Suprapubic skin (tissue), 4 donors: Measurements from ENCODE around the gene PRKCQ. TPM values are rescaled to one million over a fixed set of nuclear protein-coding genes. Genes with fewer than 3 reads are reported as not detected.

Experiments
- DNase-seq, 2 donors: peaks; one replicate each; pipeline ENCODE4 v3.0.0-alpha.2; 2019; ENCODE audit warnings: low spot score in 2 of 2
- H3K27ac ChIP-seq: fragments of 200-600 bp; sonication (generic); one replicate; pipeline ENCODE4 v1.5.1; 2019
- H3K27me3 ChIP-seq: fragments of 200-600 bp; sonication (generic); one replicate; pipeline ENCODE4 v1.5.1; 2019
- H3K36me3 ChIP-seq: fragments of 200-600 bp; sonication (generic); one replicate; pipeline ENCODE4 v1.5.1; 2019
- H3K4me1 ChIP-seq: fragments of 200-600 bp; sonication (generic); one replicate; pipeline ENCODE4 v1.5.1; 2019
- H3K4me3 ChIP-seq: fragments of 200-600 bp; sonication (generic); one replicate; pipeline ENCODE4 v1.5.1; 2019; ENCODE audit warnings: mild to moderate bottlenecking
- H3K9me3 ChIP-seq: fragments of 200-600 bp; sonication (generic); one replicate; pipeline ENCODE4 v1.5.1; 2019
- CTCF ChIP-seq, 2 donors: fragments of 200-600 bp in 1 of 2; fragments of 450-650 bp in 1 of 2; sonication (generic) in 1 of 2; IDR thresholded peaks; one replicate each; pipeline ENCODE4 v1.5.1; 2016 to 2019; ENCODE audit warnings: antibody characterized with exemption in 2 of 2, mild to moderate bottlenecking in 1 of 2, moderate library complexity in 1 of 2
- EP300 ChIP-seq: sonication (generic); formaldehyde crosslinking; IDR thresholded peaks from one replicate; pipeline ENCODE4 v1.6.1; 2017; ENCODE audit warnings: antibody characterized with exemption
- POLR2A ChIP-seq, 2 donors: fragments of 450-650 bp; IDR thresholded peaks; one replicate each; pipeline ENCODE4 v1.6.1; 2017; ENCODE audit warnings: antibody characterized with exemption in 2 of 2, mild to moderate bottlenecking in 2 of 2, moderate library complexity in 2 of 2
- POLR2AphosphoS5 ChIP-seq, 3 donors: sonication (generic); formaldehyde crosslinking; IDR thresholded peaks; one replicate each; pipeline ENCODE4 v1.6.1; 2017; ENCODE audit warnings: antibody characterized with exemption in 3 of 3
- WGBS: methylation state at CpG from one replicate; pipeline ENCODE4 v1.1.5; 2018; 5-methylcytosine and 5-hydroxymethylcytosine counted together
- total RNA-seq, 4 donors: library from RNA; depleted of rRNA; stranded (reverse); fragments of >200 nt; gene quantifications; one replicate each; pipeline ENCODE4 v1.1.0, GENCODE V29; 2016

PRKCQ gene
- total RNA-seq, 4 donors from 2014 or later = 0.51 to 1.0 TPM; not detected in 2

GRCh38 chr10:6561552-6561951 lies 18.5 kb downstream of the PRKCQ start:
- DNase-seq = no peak
- no peaks in the 10 kb centered on the region for H3K4me1 ChIP-seq
- H3K36me3 ChIP-seq = no peaks in the 10 kb centered on the region
- no peak overlapping the region for H3K4me3 ChIP-seq
- no peak overlapping the region for H3K27ac ChIP-seq
- peaks cover 10% of the 10 kb centered on the region for H3K27me3 ChIP-seq
- WGBS = 39% methylated on average over 4 of the region's 4 CpGs
- H3K9me3 ChIP-seq = no peaks in the 10 kb centered on the region
- no peak for TF ChIP-seq EP300
- no peak for TF ChIP-seq CTCF (IDR thresholded peaks at IDR 0.05)
- no peak for TF ChIP-seq POLR2AphosphoS5 (IDR thresholded peaks at IDR 0.05)

- H3K4me1 ChIP-seq = no peaks in the 10 kb centered on the region
- 95% methylated on average over 12 of the region's 12 CpGs for WGBS
- no peak for TF ChIP-seq CTCF (IDR thresholded peaks at IDR 0.05)
- no peak for TF ChIP-seq EP300
- no peak for TF ChIP-seq POLR2A (IDR thresholded peaks at IDR 0.05)
- no peak overlapping the region for H3K27ac ChIP-seq
- H3K4me3 ChIP-seq = no peak overlapping the region
- peaks cover 9% of the 10 kb centered on the region for H3K27me3 ChIP-seq
- no peak for DNase-seq
- H3K36me3 ChIP-seq = no peaks in the 10 kb centered on the region
- no peaks in the 10 kb centered on the region for H3K9me3 ChIP-seq
Observed at GRCh38 chr10:6558759-6559461, 21.2 kb downstream of the PRKCQ start.

- no peak for DNase-seq
- 85% methylated on average over 2 of the region's 2 CpGs for WGBS
- H3K36me3 ChIP-seq = no peaks in the 10 kb centered on the region
- H3K9me3 ChIP-seq = no peaks in the 10 kb centered on the region
- H3K27me3 ChIP-seq = peaks cover 6% of the 10 kb centered on the region
- no peaks in the 10 kb centered on the region for H3K4me1 ChIP-seq
- TF ChIP-seq POLR2A (IDR thresholded peaks at IDR 0.05) (no peak), EP300 (no peak), POLR2AphosphoS5 (IDR thresholded peaks at IDR 0.05) (no peak), CTCF (IDR thresholded peaks at IDR 0.05) (no peak)
- no peak overlapping the region for H3K27ac ChIP-seq
- H3K4me3 ChIP-seq = no peak overlapping the region
Observed at GRCh38 chr10:6558272-6558671, 21.8 kb downstream of the PRKCQ start.

- 75% methylated on average over 7 of the region's 7 CpGs for WGBS
- Histone ChIP-seq H3K27ac (no peak overlapping the region), H3K36me3 (no peaks in the 10 kb centered on the region), H3K27me3 (no peaks in the 10 kb centered on the region), H3K4me3 (no peak overlapping the region), H3K4me1 (no peaks in the 10 kb centered on the region), H3K9me3 (no peaks in the 10 kb centered on the region)
- DNase-seq = no peak
- TF ChIP-seq CTCF (IDR thresholded peaks at IDR 0.05) = no peak
- TF ChIP-seq EP300 = no peak
- no peak for TF ChIP-seq POLR2AphosphoS5 (IDR thresholded peaks at IDR 0.05)
Observed at GRCh38 chr10:6553937-6554336, 26.1 kb downstream of the PRKCQ start.

GRCh38 chr10:6543431-6544005 lies 36.6 kb downstream of the PRKCQ start:
- Histone ChIP-seq H3K27ac (no peak overlapping the region), H3K9me3 (no peaks in the 10 kb centered on the region), H3K4me3 (no peak overlapping the region), H3K4me1 (no peaks in the 10 kb centered on the region), H3K27me3 (no peaks in the 10 kb centered on the region), H3K36me3 (no peaks in the 10 kb centered on the region)
- 65% methylated on average over 9 of the region's 9 CpGs for WGBS
- TF ChIP-seq POLR2A (IDR thresholded peaks at IDR 0.05) = no peak
- TF ChIP-seq CTCF (IDR thresholded peaks at IDR 0.05) = no peak
- no peak for TF ChIP-seq POLR2AphosphoS5 (IDR thresholded peaks at IDR 0.05)
- TF ChIP-seq EP300 = no peak
- no peak for DNase-seq
